Measurements from ENCODE around the gene PSMA5.
A peak's percentile ranks its signal among the peaks of the same experiment; 100 is the strongest.

DNA sequence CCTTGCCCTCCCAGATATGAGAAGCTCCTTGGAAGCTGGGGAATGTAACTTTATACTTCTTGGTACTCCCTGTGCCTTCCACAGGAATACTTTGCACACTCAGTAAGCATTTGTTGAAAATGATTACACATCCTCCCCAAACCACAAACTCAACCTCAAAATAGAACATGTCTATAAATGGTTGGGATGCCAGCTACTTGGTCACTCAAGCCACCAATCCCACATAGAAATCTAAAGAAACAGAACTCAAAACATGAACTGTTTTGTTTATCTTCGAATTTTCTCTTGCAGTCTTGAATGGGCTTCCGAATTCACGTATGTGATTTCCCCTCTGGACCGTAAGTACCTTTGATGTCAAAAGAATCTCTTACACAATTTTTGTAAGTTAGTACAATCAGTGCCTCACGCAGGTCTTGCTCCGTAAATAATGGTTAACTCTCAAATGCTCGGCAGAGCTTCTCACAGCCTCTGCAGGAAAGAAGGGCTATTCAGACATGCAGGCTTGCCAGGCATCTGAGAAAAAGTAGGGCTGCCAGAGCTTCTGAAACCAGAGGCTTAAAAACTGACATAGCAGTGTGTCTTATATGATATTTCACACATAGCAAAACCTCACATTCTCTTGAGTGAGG is 55.4 kb downstream of the PSMA5 start:
- TF ChIP-seq, protein P1, sequence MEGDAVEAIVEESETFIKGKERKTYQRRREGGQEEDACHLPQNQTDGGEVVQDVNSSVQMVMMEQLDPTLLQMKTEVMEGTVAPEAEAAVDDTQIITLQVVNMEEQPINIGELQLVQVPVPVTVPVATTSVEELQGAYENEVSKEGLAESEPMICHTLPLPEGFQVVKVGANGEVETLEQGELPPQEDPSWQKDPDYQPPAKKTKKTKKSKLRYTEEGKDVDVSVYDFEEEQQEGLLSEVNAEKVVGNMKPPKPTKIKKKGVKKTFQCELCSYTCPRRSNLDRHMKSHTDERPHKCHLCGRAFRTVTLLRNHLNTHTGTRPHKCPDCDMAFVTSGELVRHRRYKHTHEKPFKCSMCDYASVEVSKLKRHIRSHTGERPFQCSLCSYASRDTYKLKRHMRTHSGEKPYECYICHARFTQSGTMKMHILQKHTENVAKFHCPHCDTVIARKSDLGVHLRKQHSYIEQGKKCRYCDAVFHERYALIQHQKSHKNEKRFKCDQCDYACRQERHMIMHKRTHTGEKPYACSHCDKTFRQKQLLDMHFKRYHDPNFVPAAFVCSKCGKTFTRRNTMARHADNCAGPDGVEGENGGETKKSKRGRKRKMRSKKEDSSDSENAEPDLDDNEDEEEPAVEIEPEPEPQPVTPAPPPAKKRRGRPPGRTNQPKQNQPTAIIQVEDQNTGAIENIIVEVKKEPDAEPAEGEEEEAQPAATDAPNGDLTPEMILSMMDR (IDR thresholded peaks at IDR 0.05): no peak
- peak in 1 of 2 donors; percentile 48 for TF ChIP-seq POLR2A (IDR thresholded peaks at IDR 0.05)

All from thyroid gland (tissue), 4 donors.